NCI-H345 (cell line): Measurements from ENCODE around the gene LYRM9.
"Not testable (repeated sequence)": the region's sequence is repeated elsewhere in the genome, so short reads cannot be mapped to it uniquely, and the experiment has no call there.

ENCODE experiments used
- DNase-seq: peaks from one replicate; lab custom pipeline; 2025; lab: John Stamatoyannopoulos, UW

The LYRM9 gene

GRCh38 chr17:27892866-27893769 is at the start of gene LYRM9:
TSS of gene LYRM9 (minus strand) at chr17:27893365. CDS start at chr17:27882694, 10,671 bp downstream.
- DNase-seq: peak; percentile 91

DNA sequence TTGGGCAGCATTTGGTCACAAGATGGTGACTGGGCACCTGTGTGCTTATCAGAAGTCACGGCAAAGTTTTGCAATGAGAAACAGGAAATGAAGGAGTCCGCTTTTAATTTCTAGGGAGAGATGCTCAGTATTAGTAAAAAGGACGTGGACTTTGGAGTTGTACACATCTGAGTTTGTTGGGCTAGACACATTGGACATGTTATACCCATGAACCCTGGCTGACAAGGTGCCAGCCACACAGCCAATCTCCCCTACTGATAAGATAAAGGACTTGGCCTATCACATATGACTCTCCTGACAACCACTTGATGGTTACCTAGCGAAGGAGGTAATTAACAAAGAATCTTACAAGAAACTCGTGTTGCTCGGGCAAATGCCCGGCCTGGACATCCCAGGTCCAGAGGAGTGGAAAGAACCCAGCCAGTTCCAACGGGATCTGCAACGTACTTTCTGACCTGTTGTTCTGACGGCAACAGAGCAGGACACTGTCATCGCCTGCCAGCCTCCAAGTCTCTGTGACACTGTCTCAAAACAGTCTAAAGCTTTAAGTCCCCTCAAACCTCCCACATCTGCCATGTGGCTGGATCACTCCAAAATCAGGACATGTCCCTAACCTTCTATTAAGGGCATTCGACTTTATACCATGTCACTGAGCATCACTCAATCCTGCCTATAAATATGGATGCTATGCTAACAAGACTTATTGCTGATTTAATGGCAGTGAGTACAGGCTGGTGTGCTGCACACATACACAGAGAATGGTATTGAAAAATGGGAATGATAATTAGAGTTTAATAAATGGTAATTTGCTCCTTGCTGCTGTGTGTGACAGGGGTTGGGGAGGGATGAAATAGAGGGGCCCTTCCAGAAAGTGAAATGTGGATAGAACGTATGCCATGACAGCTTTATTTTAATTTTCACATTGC is 47.6 kb upstream of the LYRM9 start:
- no peak for DNase-seq

GRCh38 chr17:27939474-27940465 is 46.6 kb upstream of the LYRM9 start:
- no peak for DNase-seq

GRCh38 chr17:27938864-27939263 is 45.7 kb upstream of the LYRM9 start:
- no peak for DNase-seq

GRCh38 chr17:27938241-27938640 is 45.1 kb upstream of the LYRM9 start:
- DNase-seq: no peak

GRCh38 chr17:27937025-27937546 is 43.9 kb upstream of the LYRM9 start:
- DNase-seq: no peak

DNA sequence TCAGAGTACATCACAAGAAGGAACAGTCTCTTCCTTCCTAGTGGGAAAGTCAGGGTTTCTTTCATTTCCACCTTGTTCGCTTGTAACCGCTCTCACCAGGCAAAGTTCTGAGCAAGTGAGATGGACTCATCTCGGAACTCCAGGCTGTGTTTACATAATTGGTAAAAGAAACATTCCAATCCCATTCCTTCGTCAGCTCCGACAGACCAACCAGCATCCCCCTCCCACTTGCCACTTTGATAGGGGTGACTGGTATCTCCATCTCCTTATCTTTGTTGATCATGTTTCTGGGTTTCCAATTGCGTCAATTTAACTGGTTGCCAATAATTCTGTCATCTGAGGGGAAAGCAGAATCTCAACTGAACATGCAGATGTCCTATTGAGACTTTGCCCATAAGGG is 36.8 kb upstream of the LYRM9 start:
- no peak for DNase-seq

DNA sequence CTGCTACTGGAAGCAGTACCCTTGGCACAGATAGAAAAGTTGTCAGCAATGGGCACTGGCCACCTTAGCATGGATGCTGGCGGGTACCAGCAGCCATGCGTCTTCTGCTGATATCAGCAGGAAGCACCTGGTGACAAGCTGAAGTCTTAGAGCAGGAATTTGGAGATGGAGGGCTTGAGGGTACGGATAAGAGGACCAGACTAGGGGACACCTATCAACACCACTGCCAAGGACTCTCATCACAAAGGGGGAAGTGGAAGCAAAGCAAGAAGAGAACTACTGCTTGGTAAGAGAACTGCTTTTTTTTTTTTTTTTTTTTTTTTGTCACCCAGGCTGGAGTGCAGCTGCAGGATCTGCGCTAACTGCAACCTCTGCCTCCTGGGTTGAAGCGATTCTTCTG is 35.4 kb upstream of the LYRM9 start:
- no peak for DNase-seq

DNA sequence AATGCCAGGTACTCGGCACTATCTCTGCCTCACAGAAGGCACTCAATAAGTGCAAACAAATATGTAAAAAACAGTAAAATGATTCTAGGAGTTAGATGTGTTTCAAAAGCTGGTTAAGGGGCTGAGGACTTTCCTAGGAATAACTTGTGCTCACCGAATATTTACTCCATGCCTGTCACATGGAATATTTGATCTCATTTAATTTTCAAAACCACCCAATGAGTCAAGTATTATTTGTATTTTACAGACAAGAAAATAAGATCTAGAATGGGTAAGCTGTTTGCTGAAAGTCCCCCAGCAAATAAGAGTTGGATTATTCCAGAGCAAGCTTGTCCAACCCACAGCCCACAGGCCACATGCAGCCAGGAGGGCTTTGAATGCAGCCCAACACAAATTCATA is 34.6 kb upstream of the LYRM9 start:
- DNase-seq: no peak

GRCh38 chr17:27921599-27921998 is 28.4 kb upstream of the LYRM9 start:
- no peak for DNase-seq

- DNase-seq: no peak
Measured at GRCh38 chr17:27921077-27921476, 27.9 kb upstream of the LYRM9 start.

DNA sequence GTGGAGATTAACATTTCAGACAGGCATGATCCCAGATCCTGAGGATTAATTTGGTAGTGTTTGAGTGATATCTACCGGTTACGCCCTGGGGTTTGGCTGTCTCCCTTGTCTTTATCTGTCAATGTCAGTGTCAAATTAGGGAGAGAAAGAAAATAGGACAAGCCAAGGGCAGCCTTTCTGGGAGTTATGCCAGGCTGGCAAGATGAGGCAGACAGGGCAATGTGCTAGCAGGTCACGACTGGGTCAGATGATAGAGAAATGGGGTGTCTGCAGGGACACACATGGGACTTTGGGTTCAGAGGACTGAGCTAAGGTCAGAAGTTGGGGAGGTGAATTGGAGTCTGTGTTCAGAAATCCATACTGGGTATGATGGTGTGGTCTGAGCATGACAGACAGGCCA is 27.4 kb upstream of the LYRM9 start:
- DNase-seq: no peak

- no peak for DNase-seq
Measured at GRCh38 chr17:27919079-27919478, 25.9 kb upstream of the LYRM9 start.

- DNase-seq: no peak
Measured at GRCh38 chr17:27918498-27918897, 25.3 kb upstream of the LYRM9 start.

GRCh38 chr17:27917000-27917399 is 23.8 kb upstream of the LYRM9 start:
- no peak for DNase-seq

DNA sequence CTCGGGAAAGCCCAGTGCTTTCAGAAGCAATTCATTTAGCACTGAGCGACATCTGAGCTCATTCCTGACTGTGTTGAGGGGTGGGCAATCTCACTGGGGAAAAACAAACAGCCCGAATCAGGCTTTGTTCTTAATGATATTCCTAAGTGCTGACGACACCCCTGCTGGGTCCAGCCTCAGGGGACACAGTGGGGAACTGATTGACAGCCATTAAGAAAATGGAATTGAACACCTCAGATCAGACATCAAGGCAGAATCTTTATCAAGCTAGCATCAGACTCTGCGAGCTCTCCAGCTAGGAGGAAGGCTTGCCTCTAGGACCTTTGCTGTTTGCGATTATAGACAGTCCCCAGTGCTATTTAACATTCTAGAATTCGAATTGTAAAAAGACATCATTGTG is 22.5 kb upstream of the LYRM9 start:
- peak; percentile 85 for DNase-seq

- DNase-seq: no peak
Measured at GRCh38 chr17:27914382-27914781, 21.2 kb upstream of the LYRM9 start.

DNA sequence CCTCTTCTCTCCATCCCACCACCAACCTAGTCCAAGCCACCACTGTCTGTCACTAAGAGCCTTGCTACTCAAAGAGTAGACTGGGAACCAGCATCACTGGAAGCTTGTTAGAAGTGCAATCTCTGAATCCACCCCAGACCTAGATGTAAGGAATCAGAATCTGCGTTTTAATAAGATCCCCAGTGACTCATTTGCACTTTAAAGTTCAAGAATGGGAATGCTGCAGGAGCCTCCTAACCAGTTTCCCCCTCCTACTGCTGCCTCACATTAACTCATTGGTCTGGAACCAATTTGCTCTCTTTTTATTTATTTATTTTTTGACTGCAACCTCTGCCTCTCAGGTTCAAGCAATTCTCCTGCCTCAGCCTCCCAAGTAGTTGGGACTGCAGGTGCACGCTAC is 19.8 kb upstream of the LYRM9 start:
- DNase-seq: no peak

- not testable (repeated sequence) for DNase-seq
Measured at GRCh38 chr17:27912299-27912698, 19.1 kb upstream of the LYRM9 start.

- no peak for DNase-seq
Measured at GRCh38 chr17:27907976-27908558, 14.9 kb upstream of the LYRM9 start.

GRCh38 chr17:27906623-27907022 is 13.5 kb upstream of the LYRM9 start:
- no peak for DNase-seq
